Measurements from ENCODE around the gene FCHSD2. TPM values are rescaled to one million over a fixed set of nuclear protein-coding genes. Genes with fewer than 3 reads are reported as not detected.

The FCHSD2 gene
- polyA plus RNA-seq, 1 donor (not counting 4 experiments of a cell fraction or from before 2014, with no cell fraction given): 14.2 TPM

GRCh38 chr11:72808331-72808798 is 333.8 kb downstream of the FCHSD2 start:
- H2AFZ ChIP-seq (ENCODE audit: control insufficient read depth, low read length): no peak overlapping the region
- TF ChIP-seq CTCF (optimal IDR thresholded peaks at IDR 0.05 in 1 of 3, IDR thresholded peaks at IDR 0.05 in 1 of 3, conservative IDR thresholded peaks at IDR 0.05 in 1 of 3; ENCODE audit: extremely low read depth in 1 of 3, insufficient read depth in 2 of 3, low read length in 3 of 3): no peak
- TF ChIP-seq EZH2 (IDR thresholded peaks at IDR 0.05; ENCODE audit: low read length): no peak
- no peak for FAIRE-seq
- no peaks in the 10 kb centered on the region for H3K9me1 ChIP-seq (ENCODE audit: control insufficient read depth, extremely low read depth, insufficient read depth, low read length)
- no peak overlapping the region for H3K4me2 ChIP-seq (ENCODE audit: control insufficient read depth, extremely low read depth, insufficient read depth, low read depth, low read length)
- H3K27ac ChIP-seq (ENCODE audit: control insufficient read depth, insufficient read depth, low read length): no peak overlapping the region
- peaks cover 14% of the 10 kb centered on the region for H3K79me2 ChIP-seq (ENCODE audit: control insufficient read depth, insufficient read depth, low read length)
- no peaks in the 10 kb centered on the region for H3K27me3 ChIP-seq (ENCODE audit: control insufficient read depth, extremely low read depth, insufficient read depth, low read length)
- H3K9ac ChIP-seq (ENCODE audit: control insufficient read depth, extremely low read depth, insufficient read depth, low read length): no peak overlapping the region
- H3K9me3 ChIP-seq (ENCODE audit: control insufficient read depth, low read depth, low read length): no peaks in the 10 kb centered on the region
- dilution Hi-C loops (cut with MboI; ENCODE audit: extremely low pct_ligation_motif_present, low sequenced_read_pairs): no loop called here
- H4K20me1 ChIP-seq (ENCODE audit: control insufficient read depth, extremely low read depth, insufficient read depth, low read length): no peaks in the 10 kb centered on the region
- no peak overlapping the region for H3K4me3 ChIP-seq (ENCODE audit: control insufficient read depth in 2 of 3, extremely low read depth in 1 of 3, insufficient read depth in 2 of 3, low read depth in 1 of 3, low read length in 3 of 3)
- no peak for DNase-seq (ENCODE audit: low read depth, low spot score)
- peaks cover 8 to 10% of the 10 kb centered on the region in 2 experiments for H3K36me3 ChIP-seq (ENCODE audit: control insufficient read depth in 2 of 2, extremely low read depth in 1 of 2, insufficient read depth in 2 of 2, low read length in 2 of 2)
- peaks cover 13% of the 10 kb centered on the region for H3K4me1 ChIP-seq (ENCODE audit: control insufficient read depth, extremely low read depth, insufficient read depth, low read length)

- Histone ChIP-seq H3K36me3 (ENCODE audit: control insufficient read depth in 2 of 2, extremely low read depth in 1 of 2, insufficient read depth in 2 of 2, low read length in 2 of 2) (peaks cover 8 to 10% of the 10 kb centered on the region in 2 experiments), H4K20me1 (ENCODE audit: control insufficient read depth, extremely low read depth, insufficient read depth, low read length) (no peaks in the 10 kb centered on the region), H3K4me3 (ENCODE audit: control insufficient read depth in 2 of 3, extremely low read depth in 1 of 3, insufficient read depth in 2 of 3, low read depth in 1 of 3, low read length in 3 of 3) (no peak overlapping the region), H3K9me1 (ENCODE audit: control insufficient read depth, extremely low read depth, insufficient read depth, low read length) (no peaks in the 10 kb centered on the region), H3K9me3 (ENCODE audit: control insufficient read depth, low read depth, low read length) (no peaks in the 10 kb centered on the region), H3K27me3 (ENCODE audit: control insufficient read depth, extremely low read depth, insufficient read depth, low read length) (no peaks in the 10 kb centered on the region), H2AFZ (ENCODE audit: control insufficient read depth, low read length) (no peak overlapping the region), H3K9ac (ENCODE audit: control insufficient read depth, extremely low read depth, insufficient read depth, low read length) (no peak overlapping the region), H3K27ac (ENCODE audit: control insufficient read depth, insufficient read depth, low read length) (no peak overlapping the region), H3K4me1 (ENCODE audit: control insufficient read depth, extremely low read depth, insufficient read depth, low read length) (peaks cover 9% of the 10 kb centered on the region), H3K79me2 (ENCODE audit: control insufficient read depth, insufficient read depth, low read length) (peaks cover 9% of the 10 kb centered on the region), H3K4me2 (ENCODE audit: control insufficient read depth, extremely low read depth, insufficient read depth, low read depth, low read length) (no peak overlapping the region)
- FAIRE-seq (no peak), DNase-seq (ENCODE audit: low read depth, low spot score) (no peak)
- TF ChIP-seq CTCF (optimal IDR thresholded peaks at IDR 0.05 in 1 of 3, IDR thresholded peaks at IDR 0.05 in 1 of 3, conservative IDR thresholded peaks at IDR 0.05 in 1 of 3; ENCODE audit: extremely low read depth in 1 of 3, insufficient read depth in 2 of 3, low read length in 3 of 3) (no peak), EZH2 (IDR thresholded peaks at IDR 0.05; ENCODE audit: low read length) (no peak)
- dilution Hi-C loops (cut with MboI; ENCODE audit: extremely low pct_ligation_motif_present, low sequenced_read_pairs): no loop called here
These were observed 334.3 kb downstream of the FCHSD2 start for GRCh38 chr11:72807792-72808191.
